H1 (cell line): ENCODE measurements around the gene GREB1.

ENCODE experiments used
- CHD2 ChIP-seq: IDR thresholded peaks from 2 replicates; pipeline ENCODE4 v1.6.1; 2012; ENCODE audit warnings: low read length, improper control_type of control experiment
- CTCF ChIP-seq, 3 experiments: IDR thresholded peaks; 1 replicate in 2 of 3; 2 replicates in 1 of 3; pipeline versions ENCODE4 v1.5.1 to v1.6.1; 2011; ENCODE audit warnings: low read length in 3 of 3, mild to moderate bottlenecking in 3 of 3, inconsistent platforms in 2 of 3, low read depth in 1 of 3, moderate library complexity in 1 of 3; ENCODE audit not compliant: insufficient read depth in 1 of 3; ENCODE audit errors: control extremely low read depth in 1 of 3
- EZH2 ChIP-seq: fragments of 200-600 bp; sonication (generic); IDR thresholded peaks from 2 replicates; pipeline ENCODE4 v1.7.1; 2012; ENCODE audit warnings: low read depth, mild to moderate bottlenecking, moderate library complexity, low read length, inconsistent platforms; ENCODE audit not compliant: severe bottlenecking
- KDM1A ChIP-seq: fragments of 200-600, 300-600 bp; sonication (generic); IDR thresholded peaks from 2 replicates; pipeline ENCODE4 v1.7.1; 2016; ENCODE audit warnings: mild to moderate bottlenecking, low read length, borderline replicate concordance
- POLR2A ChIP-seq, 2 experiments: IDR thresholded peaks; 1 replicate in 1 of 2; 2 replicates in 1 of 2; pipeline ENCODE4 v1.6.1; 2011; ENCODE audit warnings: low read depth in 2 of 2, low read length in 2 of 2, mild to moderate bottlenecking in 2 of 2; ENCODE audit errors: control extremely low read depth in 1 of 2
- POLR2AphosphoS5 ChIP-seq: IDR thresholded peaks from 2 replicates; pipeline ENCODE4 v1.6.1; 2011; ENCODE audit warnings: low read depth, low read length
- RAD21 ChIP-seq, 2 experiments: IDR thresholded peaks in 1 of 2; conservative IDR thresholded peaks in 1 of 2; 2 replicates each; pipeline ENCODE4 v1.6.1; 2011; ENCODE audit warnings: low read depth in 2 of 2, low read length in 2 of 2, improper control_type of control experiment in 1 of 2, inconsistent platforms in 1 of 2, mild to moderate bottlenecking in 1 of 2, moderate library complexity in 1 of 2
- SUZ12 ChIP-seq: fragments of 200-600 bp; sonication (generic); IDR thresholded peaks from 2 replicates; pipeline ENCODE4 v1.6.1; 2012; ENCODE audit warnings: mild to moderate bottlenecking, inconsistent platforms, low read length, moderate library complexity, mixed read lengths
- TBP ChIP-seq: IDR thresholded peaks from 2 replicates; pipeline ENCODE4 v1.6.1; 2011; ENCODE audit warnings: low read depth, low read length, improper control_type of control experiment
- ZNF274 ChIP-seq: IDR thresholded peaks from 2 replicates; pipeline ENCODE4 v1.7.0; 2012; ENCODE audit warnings: low read length, borderline replicate concordance; ENCODE audit errors: extremely low read depth
- TF ChIP-seq, protein P1 (sequence below): IDR thresholded peaks from 2 replicates; pipeline ENCODE4 v1.6.1; 2012; ENCODE audit warnings: inconsistent platforms
- TF ChIP-seq, protein P2 (sequence below): IDR thresholded peaks from 2 replicates; pipeline ENCODE4 v1.6.1; 2012; ENCODE audit warnings: inconsistent platforms

DNA sequence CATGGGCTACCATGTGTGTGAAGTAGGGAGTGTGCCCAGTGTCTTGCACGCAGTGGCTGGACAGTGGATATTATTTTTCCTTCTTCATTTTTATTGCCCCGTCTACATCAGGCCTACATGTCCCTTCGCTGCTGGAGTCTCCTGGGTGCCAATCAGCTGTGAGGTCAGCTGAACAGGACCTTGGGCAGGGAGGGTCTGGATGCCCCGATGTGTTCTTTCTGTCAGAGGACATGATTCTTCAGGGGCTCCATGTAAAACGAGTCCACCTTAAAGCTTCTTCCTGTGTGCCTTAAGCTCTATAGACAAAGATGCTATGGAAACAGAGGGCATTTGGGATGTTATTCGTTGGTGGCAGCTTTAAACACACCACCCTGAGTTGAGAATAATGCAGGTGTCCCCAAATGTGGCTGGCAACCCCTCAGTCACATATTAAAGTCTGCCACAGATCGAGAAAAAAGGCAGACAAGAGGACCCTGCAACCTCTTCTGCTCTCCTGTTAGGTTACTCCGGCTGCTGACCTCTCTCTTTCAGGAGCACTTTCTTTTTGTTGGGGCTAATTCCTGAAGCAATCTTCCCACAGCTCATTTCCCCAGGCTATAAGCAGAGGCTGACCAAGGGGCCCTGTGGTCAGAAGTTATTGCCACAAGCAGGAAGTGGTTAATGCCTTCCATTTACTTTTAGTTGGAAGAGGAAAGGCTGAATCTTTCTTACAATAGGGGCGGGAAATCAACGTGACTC lies 20.0 kb downstream of the GREB1 start:
- TF ChIP-seq EZH2: no peak
- no peak for TF ChIP-seq CTCF (IDR thresholded peaks at IDR 0.05; ENCODE audit: control extremely low read depth in 1 of 3, insufficient read depth in 1 of 3, low read depth in 1 of 3, low read length in 3 of 3)
- no peak for TF ChIP-seq POLR2AphosphoS5
- TF ChIP-seq POLR2A (IDR thresholded peaks at IDR 0.05; ENCODE audit: control extremely low read depth in 1 of 2, low read depth in 2 of 2, low read length in 2 of 2): no peak
- TF ChIP-seq CHD2: no peak
- no peak for TF ChIP-seq TBP
- no peak for TF ChIP-seq RAD21 (IDR thresholded peaks at IDR 0.05 in 1 of 2, conservative IDR thresholded peaks at IDR 0.05 in 1 of 2; ENCODE audit: low read depth in 2 of 2, low read length in 2 of 2)
- no peak for TF ChIP-seq SUZ12
- TF ChIP-seq ZNF274: no peak
- TF ChIP-seq, protein P1, sequence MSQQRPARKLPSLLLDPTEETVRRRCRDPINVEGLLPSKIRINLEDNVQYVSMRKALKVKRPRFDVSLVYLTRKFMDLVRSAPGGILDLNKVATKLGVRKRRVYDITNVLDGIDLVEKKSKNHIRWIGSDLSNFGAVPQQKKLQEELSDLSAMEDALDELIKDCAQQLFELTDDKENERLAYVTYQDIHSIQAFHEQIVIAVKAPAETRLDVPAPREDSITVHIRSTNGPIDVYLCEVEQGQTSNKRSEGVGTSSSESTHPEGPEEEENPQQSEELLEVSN: no peak
- TF ChIP-seq KDM1A: no peak
- TF ChIP-seq, protein P2, sequence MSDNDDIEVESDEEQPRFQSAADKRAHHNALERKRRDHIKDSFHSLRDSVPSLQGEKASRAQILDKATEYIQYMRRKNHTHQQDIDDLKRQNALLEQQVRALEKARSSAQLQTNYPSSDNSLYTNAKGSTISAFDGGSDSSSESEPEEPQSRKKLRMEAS: no peak
